ENCODE data around the gene CRLF3.

DNA sequence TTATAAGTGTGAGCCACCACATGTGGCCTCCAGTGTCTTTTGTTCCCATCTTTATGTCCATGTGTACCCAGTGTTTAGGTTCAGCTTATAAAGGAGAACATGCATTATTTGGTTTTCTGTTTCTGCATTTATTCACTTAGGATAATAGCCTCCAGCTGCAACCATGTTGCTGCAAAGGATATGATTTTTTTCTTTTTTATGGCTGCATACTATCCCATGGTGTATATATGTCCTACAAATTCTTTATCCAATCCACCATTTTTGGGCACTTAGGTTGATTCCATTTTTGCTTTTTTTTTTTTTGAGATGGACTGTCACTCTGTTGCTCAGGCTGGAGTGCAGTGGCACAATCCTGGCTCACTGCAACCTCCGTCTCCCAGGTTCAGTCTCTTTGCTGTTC, 40.1 kb upstream of the CRLF3 start:
- TF ChIP-seq, protein P1, sequence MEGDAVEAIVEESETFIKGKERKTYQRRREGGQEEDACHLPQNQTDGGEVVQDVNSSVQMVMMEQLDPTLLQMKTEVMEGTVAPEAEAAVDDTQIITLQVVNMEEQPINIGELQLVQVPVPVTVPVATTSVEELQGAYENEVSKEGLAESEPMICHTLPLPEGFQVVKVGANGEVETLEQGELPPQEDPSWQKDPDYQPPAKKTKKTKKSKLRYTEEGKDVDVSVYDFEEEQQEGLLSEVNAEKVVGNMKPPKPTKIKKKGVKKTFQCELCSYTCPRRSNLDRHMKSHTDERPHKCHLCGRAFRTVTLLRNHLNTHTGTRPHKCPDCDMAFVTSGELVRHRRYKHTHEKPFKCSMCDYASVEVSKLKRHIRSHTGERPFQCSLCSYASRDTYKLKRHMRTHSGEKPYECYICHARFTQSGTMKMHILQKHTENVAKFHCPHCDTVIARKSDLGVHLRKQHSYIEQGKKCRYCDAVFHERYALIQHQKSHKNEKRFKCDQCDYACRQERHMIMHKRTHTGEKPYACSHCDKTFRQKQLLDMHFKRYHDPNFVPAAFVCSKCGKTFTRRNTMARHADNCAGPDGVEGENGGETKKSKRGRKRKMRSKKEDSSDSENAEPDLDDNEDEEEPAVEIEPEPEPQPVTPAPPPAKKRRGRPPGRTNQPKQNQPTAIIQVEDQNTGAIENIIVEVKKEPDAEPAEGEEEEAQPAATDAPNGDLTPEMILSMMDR (IDR thresholded peaks at IDR 0.05): no peak
- no peak for TF ChIP-seq POLR2A (IDR thresholded peaks at IDR 0.05)

Data from adrenal gland (tissue), 5 donors.